Measurements from ENCODE around the gene ZBTB20. TPM values are rescaled to one million over a fixed set of nuclear protein-coding genes. Genes with fewer than 3 reads are reported as not detected.
"Not testable (repeated sequence)": the region's sequence is repeated elsewhere in the genome, so short reads cannot be mapped to it uniquely, and the experiment has no call there.

Gene ZBTB20
- total and polyA plus RNA-seq, 9 donors = 4.3 to 160 (median 107) TPM

DNA sequence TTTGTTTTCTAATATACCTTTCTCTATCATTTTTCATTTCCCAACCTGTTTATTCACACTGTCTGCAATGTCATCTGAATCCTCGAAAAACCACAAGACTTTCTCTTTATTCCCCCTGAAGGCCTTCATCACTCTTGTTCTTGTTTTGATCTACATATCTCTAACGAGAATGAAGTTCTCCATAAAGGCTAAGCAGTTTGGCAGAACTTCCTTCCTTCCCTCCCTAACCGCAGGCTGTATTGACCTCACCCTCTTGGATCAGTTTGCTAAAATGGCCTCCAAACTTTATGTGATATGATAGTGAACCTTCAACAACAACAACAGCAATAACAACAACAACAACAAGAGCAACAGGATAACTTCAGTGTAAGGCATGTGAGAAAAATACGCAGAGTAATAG is 460.5 kb downstream of the ZBTB20 start:
- no peak for DNase-seq
- no peaks in the 10 kb centered on the region for H3K9me3 ChIP-seq
- H3K27ac ChIP-seq = peak overlapping the region in 1 of 2 donors; percentile 42
- TF ChIP-seq CTCF (IDR thresholded peaks at IDR 0.05) (no peak), EP300 (IDR thresholded peaks at IDR 0.05) (no peak), POLR2A (IDR thresholded peaks at IDR 0.05) (no peak)
- H3K36me3 ChIP-seq = no peaks in the 10 kb centered on the region
- H3K4me1 ChIP-seq (ENCODE audit: insufficient read depth) = no peaks in the 10 kb centered on the region
- no peak overlapping the region for H3K4me3 ChIP-seq
- 21 to 25% (median 23%) methylated on average over 4 of the region's 4 CpGs for WGBS, 3 donors
- no peaks in the 10 kb centered on the region for H3K27me3 ChIP-seq
- intact Hi-C loops (cut with DNase I) = no loop called here

DNA sequence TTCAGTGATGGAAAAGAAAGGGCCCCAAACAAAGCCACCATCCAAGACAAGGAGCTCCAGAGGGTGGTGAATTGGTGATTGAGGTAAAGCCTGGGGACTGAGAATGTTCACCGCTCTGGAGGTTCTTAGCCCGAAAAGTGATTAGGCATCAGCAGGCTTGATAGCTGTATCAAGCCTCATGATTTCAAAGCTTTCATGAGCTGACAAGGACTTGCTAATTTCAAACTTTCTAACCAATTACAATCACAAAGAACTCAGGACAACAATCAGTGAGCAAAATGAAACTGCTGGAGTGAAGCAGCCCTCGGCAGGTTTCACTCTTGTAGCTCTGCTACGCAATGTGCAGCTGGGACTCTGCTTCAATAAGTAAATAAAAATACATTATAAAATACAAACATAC is 461.9 kb downstream of the ZBTB20 start:
- no peak overlapping the region for H3K27ac ChIP-seq
- H3K4me1 ChIP-seq (ENCODE audit: insufficient read depth) = no peaks in the 10 kb centered on the region
- no peaks in the 10 kb centered on the region for H3K27me3 ChIP-seq
- TF ChIP-seq POLR2A (IDR thresholded peaks at IDR 0.05) = no peak
- TF ChIP-seq EP300 (IDR thresholded peaks at IDR 0.05) = no peak
- no peak for TF ChIP-seq CTCF (IDR thresholded peaks at IDR 0.05)
- intact Hi-C loops (cut with DNase I) = no loop called here
- no peaks in the 10 kb centered on the region for H3K36me3 ChIP-seq
- no peak for DNase-seq
- H3K4me3 ChIP-seq = no peak overlapping the region
- H3K9me3 ChIP-seq = no peaks in the 10 kb centered on the region
- WGBS, 3 donors = 45 to 70% (median 50%) methylated on average over 4 of the region's 4 CpGs

DNA sequence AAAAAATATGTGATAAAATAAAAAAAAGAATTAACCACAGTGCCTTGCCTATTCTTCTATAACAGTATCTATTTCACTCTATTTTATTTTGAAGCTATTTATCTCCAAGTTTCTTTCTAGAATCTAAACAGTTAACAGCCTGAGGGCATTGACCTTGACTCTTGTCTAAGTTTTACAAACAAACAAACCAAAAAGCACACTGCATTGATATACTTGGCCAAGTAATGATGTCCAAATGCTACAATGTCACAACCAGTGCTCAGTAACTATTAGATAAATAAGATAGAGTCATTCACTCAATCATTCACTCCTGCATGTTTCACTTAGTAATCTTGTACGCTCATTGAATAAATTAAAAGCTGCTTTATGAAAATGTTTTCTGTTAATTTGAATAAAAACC is 466.8 kb downstream of the ZBTB20 start:
- Histone ChIP-seq H3K4me1 (ENCODE audit: insufficient read depth) (no peaks in the 10 kb centered on the region), H3K9me3 (no peaks in the 10 kb centered on the region), H3K27ac (no peak overlapping the region), H3K27me3 (no peaks in the 10 kb centered on the region), H3K36me3 (no peaks in the 10 kb centered on the region), H3K4me3 (no peak overlapping the region)
- 93 to 100% (median 95%) methylated on average over 1 of the region's 1 CpG for WGBS, 3 donors
- no peak for DNase-seq
- intact Hi-C loops (cut with DNase I) = no loop called here
- TF ChIP-seq POLR2A (IDR thresholded peaks at IDR 0.05) (no peak), EP300 (IDR thresholded peaks at IDR 0.05) (no peak), CTCF (IDR thresholded peaks at IDR 0.05) (no peak)

DNA sequence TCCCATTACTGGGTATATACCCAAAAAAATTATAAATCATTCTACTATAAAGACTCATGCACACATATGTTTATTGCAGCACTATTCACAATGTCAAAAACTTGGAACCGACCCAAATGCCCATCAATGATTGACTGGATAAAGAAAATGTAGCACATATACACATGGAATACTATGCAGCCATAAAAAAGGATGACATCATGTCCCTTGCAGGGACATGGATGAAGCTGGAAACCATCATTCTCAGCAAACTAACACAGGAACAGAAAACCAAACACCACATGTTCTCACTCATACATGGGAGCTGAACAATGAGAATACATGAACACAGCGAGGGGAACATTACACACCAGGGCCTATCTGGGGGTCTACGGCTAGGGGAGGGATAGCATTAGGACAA is 467.3 kb downstream of the ZBTB20 start:
- H3K27me3 ChIP-seq; H3K36me3 ChIP-seq; intact Hi-C loops (cut with DNase I); H3K4me3 ChIP-seq; H3K27ac ChIP-seq; H3K4me1 ChIP-seq (ENCODE audit: insufficient read depth); H3K9me3 ChIP-seq; DNase-seq: not testable (repeated sequence)
- WGBS, 3 donors = 95 to 98% (median 98%) methylated on average over 3 of the region's 3 CpGs

- 78 to 84% (median 81%) methylated on average over 4 of the region's 4 CpGs for WGBS, 3 donors
- no peaks in the 10 kb centered on the region for H3K27me3 ChIP-seq
- intact Hi-C loops (cut with DNase I) = no loop called here
- H3K36me3 ChIP-seq = no peaks in the 10 kb centered on the region
- H3K27ac ChIP-seq = no peak overlapping the region
- no peak for TF ChIP-seq EP300 (IDR thresholded peaks at IDR 0.05)
- TF ChIP-seq POLR2A (IDR thresholded peaks at IDR 0.05) = no peak
- H3K4me3 ChIP-seq = no peak overlapping the region
- H3K4me1 ChIP-seq (ENCODE audit: insufficient read depth) = no peaks in the 10 kb centered on the region
- no peaks in the 10 kb centered on the region for H3K9me3 ChIP-seq
- DNase-seq = no peak
Measured at GRCh38 chr3:114675104-114675503, 472.0 kb downstream of the ZBTB20 start.

GRCh38 chr3:114674036-114674435 is 473.1 kb downstream of the ZBTB20 start:
- no peak overlapping the region for H3K27ac ChIP-seq
- no peaks in the 10 kb centered on the region for H3K27me3 ChIP-seq
- WGBS, 3 donors = 86 to 89% (median 89%) methylated on average over 2 of the region's 2 CpGs
- H3K4me1 ChIP-seq (ENCODE audit: insufficient read depth) = no peaks in the 10 kb centered on the region
- H3K36me3 ChIP-seq = no peaks in the 10 kb centered on the region
- TF ChIP-seq POLR2A (IDR thresholded peaks at IDR 0.05) = no peak
- TF ChIP-seq EP300 (IDR thresholded peaks at IDR 0.05) = no peak
- no peak for TF ChIP-seq CTCF (IDR thresholded peaks at IDR 0.05)
- intact Hi-C loops (cut with DNase I) = no loop called here
- H3K4me3 ChIP-seq = no peak overlapping the region
- DNase-seq = no peak
- no peaks in the 10 kb centered on the region for H3K9me3 ChIP-seq
